ENCODE data around the gene ATP13A1.

- TF ChIP-seq CTCF (IDR thresholded peaks at IDR 0.05) (no peak), POLR2A (IDR thresholded peaks at IDR 0.05) (no peak), POLR2AphosphoS5 (IDR thresholded peaks at IDR 0.05) (no peak), EP300 (IDR thresholded peaks at IDR 0.05) (no peak)
Measured at GRCh38 chr19:19656451-19657396, 6.8 kb downstream of the ATP13A1 start.
